NCI-H2171 (cell line): ENCODE measurements around the gene METAP1.
"Not testable (repeated sequence)": the region's sequence is repeated elsewhere in the genome, so short reads cannot be mapped to it uniquely, and the experiment has no call there.

Experiments
- DNase-seq: peaks from one replicate; lab custom pipeline; 2025; lab: John Stamatoyannopoulos, UW

Gene METAP1

GRCh38 chr4:98997166-98997565 is 1.6 kb downstream of the METAP1 start:
- DNase-seq: no peak

- DNase-seq: no peak
Observed at GRCh38 chr4:98998551-98998950, 3.0 kb downstream of the METAP1 start.

- no peak for DNase-seq
Observed at GRCh38 chr4:99002279-99002678, 6.8 kb downstream of the METAP1 start.

GRCh38 chr4:99008051-99008450 is 12.5 kb downstream of the METAP1 start:
- DNase-seq: no peak

- no peak for DNase-seq
Observed at GRCh38 chr4:99011910-99012309, 16.4 kb downstream of the METAP1 start.

GRCh38 chr4:99013402-99013843 is 17.9 kb downstream of the METAP1 start:
- DNase-seq: no peak

GRCh38 chr4:99013884-99014523 is 18.5 kb downstream of the METAP1 start:
- no peak for DNase-seq

- no peak for DNase-seq
Observed at GRCh38 chr4:99021386-99021785, 25.9 kb downstream of the METAP1 start.

- DNase-seq: no peak
Observed at GRCh38 chr4:99022566-99022965, 27.0 kb downstream of the METAP1 start.

- not testable (repeated sequence) for DNase-seq
Observed at GRCh38 chr4:99023800-99024251, 28.3 kb downstream of the METAP1 start.

GRCh38 chr4:99024481-99025275 is 29.2 kb downstream of the METAP1 start:
- DNase-seq: no peak

- DNase-seq: no peak
Observed at GRCh38 chr4:99025506-99025905, 30.0 kb downstream of the METAP1 start.

GRCh38 chr4:99027304-99027703 is 31.8 kb downstream of the METAP1 start:
- no peak for DNase-seq

- no peak for DNase-seq
Observed at GRCh38 chr4:99028187-99028586, 32.7 kb downstream of the METAP1 start.

- no peak for DNase-seq
Observed at GRCh38 chr4:99029018-99029735, 33.7 kb downstream of the METAP1 start.

- no peak for DNase-seq
Observed at GRCh38 chr4:99029852-99030251, 34.3 kb downstream of the METAP1 start.

GRCh38 chr4:99033956-99034355 is 38.4 kb downstream of the METAP1 start:
- DNase-seq: no peak

GRCh38 chr4:99038213-99038612 is 42.7 kb downstream of the METAP1 start:
- no peak for DNase-seq

- DNase-seq: no peak
Observed at GRCh38 chr4:99043346-99043745, 47.8 kb downstream of the METAP1 start.

GRCh38 chr4:99047710-99048109 is 52.2 kb downstream of the METAP1 start:
- no peak for DNase-seq

GRCh38 chr4:99052902-99053301 is 57.4 kb downstream of the METAP1 start:
- no peak for DNase-seq

- no peak for DNase-seq
Observed at GRCh38 chr4:99054428-99054994, 59.0 kb downstream of the METAP1 start.
